ENCODE data around the gene BBS9. TPM values are rescaled to one million over a fixed set of nuclear protein-coding genes. Genes with fewer than 3 reads are reported as not detected.

Gene BBS9
- total RNA-seq, 1 experiment from 2014 or later = 5.7 TPM

DNA sequence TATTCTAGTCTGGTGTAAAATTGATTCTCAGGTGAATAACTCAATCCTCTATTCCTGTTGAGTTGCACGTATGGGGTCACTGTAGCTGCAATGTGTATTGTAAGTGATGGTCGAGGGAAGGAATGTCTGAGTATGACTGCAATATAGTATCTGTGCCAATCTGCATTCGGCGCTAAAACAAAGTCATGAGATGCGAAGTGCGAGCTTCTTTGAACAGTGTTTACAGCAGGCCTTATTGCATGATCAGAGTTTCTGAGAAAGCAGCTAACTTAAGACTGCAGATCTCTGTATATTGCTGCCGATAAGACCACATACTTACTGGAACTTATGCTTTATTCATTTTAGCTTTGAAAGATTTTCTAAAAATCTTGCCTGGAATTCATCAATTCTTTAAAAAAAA, 434.3 kb downstream of the BBS9 start:
- H3K4me2 ChIP-seq (ENCODE audit: low read length) = no peak overlapping the region
- no peaks in the 10 kb centered on the region for H3K9me2 ChIP-seq (replicated peaks; ENCODE audit: low read length)
- intact Hi-C loops (cut with micrococcal nuclease) = no loop called here
- ATAC-seq = no peak
- CTCF ChIA-PET = no interaction called here
- no peaks in the 10 kb centered on the region for H3K27me3 ChIP-seq (ENCODE audit: low read length)
- H3K36me3 ChIP-seq (ENCODE audit: low read depth, low read length) = no peaks in the 10 kb centered on the region
- H3K4me3 ChIP-seq (ENCODE audit: low read length) = no peak overlapping the region
- TF ChIP-seq, protein P1, sequence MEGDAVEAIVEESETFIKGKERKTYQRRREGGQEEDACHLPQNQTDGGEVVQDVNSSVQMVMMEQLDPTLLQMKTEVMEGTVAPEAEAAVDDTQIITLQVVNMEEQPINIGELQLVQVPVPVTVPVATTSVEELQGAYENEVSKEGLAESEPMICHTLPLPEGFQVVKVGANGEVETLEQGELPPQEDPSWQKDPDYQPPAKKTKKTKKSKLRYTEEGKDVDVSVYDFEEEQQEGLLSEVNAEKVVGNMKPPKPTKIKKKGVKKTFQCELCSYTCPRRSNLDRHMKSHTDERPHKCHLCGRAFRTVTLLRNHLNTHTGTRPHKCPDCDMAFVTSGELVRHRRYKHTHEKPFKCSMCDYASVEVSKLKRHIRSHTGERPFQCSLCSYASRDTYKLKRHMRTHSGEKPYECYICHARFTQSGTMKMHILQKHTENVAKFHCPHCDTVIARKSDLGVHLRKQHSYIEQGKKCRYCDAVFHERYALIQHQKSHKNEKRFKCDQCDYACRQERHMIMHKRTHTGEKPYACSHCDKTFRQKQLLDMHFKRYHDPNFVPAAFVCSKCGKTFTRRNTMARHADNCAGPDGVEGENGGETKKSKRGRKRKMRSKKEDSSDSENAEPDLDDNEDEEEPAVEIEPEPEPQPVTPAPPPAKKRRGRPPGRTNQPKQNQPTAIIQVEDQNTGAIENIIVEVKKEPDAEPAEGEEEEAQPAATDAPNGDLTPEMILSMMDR (conservative IDR thresholded peaks at IDR 0.05; ENCODE audit: low read depth, low read length) = no peak
- TF ChIP-seq EZH2 (IDR thresholded peaks at IDR 0.05; ENCODE audit: low read length, unreplicated experiment) = no peak
- no peak for TF ChIP-seq EZH2phosphoT487 (IDR thresholded peaks at IDR 0.05; ENCODE audit: borderline replicate concordance, low read length)
- no peaks in the 10 kb centered on the region for H3K9me3 ChIP-seq (ENCODE audit: low read length)
- H2AFZ ChIP-seq (ENCODE audit: low read length) = no peak overlapping the region
- no peaks in the 10 kb centered on the region for H3K79me2 ChIP-seq (ENCODE audit: low read length)
- H3K9ac ChIP-seq (ENCODE audit: low read length) = no peak overlapping the region
- no peaks in the 10 kb centered on the region for H4K20me1 ChIP-seq (ENCODE audit: low read length)
- DNase-seq = no peak
- no peaks in the 10 kb centered on the region for H3F3A ChIP-seq (ENCODE audit: low read length, unreplicated experiment)
- BruUV-seq (replicated peaks) = no TSS peak
- no peak overlapping the region for H3K27ac ChIP-seq (ENCODE audit: low read length)
- POLR2A ChIA-PET (ENCODE audit: unreplicated experiment) = no interaction called here
- H3K4me1 ChIP-seq (ENCODE audit: insufficient read depth, low read length) = no peaks in the 10 kb centered on the region

DNA sequence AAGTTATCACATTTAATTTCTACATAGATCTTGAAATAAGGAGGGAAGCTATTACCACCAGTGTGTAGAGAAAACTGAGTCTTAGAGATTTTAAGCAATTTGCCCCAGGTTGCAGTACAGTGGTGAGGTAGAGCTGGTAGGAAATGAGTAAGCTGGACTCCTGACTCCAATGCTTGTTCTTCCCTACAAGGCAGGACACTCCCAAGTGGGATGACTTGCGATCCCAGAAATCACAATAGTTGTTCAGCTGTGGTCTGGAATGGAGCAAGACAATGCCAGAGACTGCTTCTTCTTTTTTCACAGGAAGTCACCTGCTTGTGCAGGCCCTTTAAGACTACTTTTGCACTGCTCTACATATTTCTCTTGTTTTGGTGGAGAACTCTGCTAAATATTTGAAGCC, 448.8 kb downstream of the BBS9 start:
- Histone ChIP-seq H3K9ac (ENCODE audit: low read length) (no peak overlapping the region), H4K20me1 (ENCODE audit: low read length) (no peaks in the 10 kb centered on the region), H3K9me3 (ENCODE audit: low read length) (no peaks in the 10 kb centered on the region), H3K4me1 (ENCODE audit: insufficient read depth, low read length) (peaks cover 11% of the 10 kb centered on the region), H2AFZ (ENCODE audit: low read length) (peak overlapping the region; percentile 32; the same call in 1 of the 2 replicates), H3K4me3 (ENCODE audit: low read length) (no peak overlapping the region), H3K9me2 (replicated peaks; ENCODE audit: low read length) (no peaks in the 10 kb centered on the region), H3K27ac (ENCODE audit: low read length) (peak overlapping the region; percentile 17), H3K4me2 (ENCODE audit: low read length) (no peak overlapping the region), H3K79me2 (ENCODE audit: low read length) (no peaks in the 10 kb centered on the region), H3K27me3 (ENCODE audit: low read length) (no peaks in the 10 kb centered on the region), H3K36me3 (ENCODE audit: low read depth, low read length) (no peaks in the 10 kb centered on the region), H3F3A (ENCODE audit: low read length, unreplicated experiment) (no peaks in the 10 kb centered on the region)
- ChIA-PET POLR2A (ENCODE audit: unreplicated experiment) (no interaction called here), CTCF (no interaction called here)
- peak; percentile 65 for DNase-seq
- intact Hi-C loops (cut with micrococcal nuclease) = no loop called here
- BruUV-seq (replicated peaks) = no TSS peak
- no peak for TF ChIP-seq EZH2phosphoT487 (IDR thresholded peaks at IDR 0.05; ENCODE audit: borderline replicate concordance, low read length)
- TF ChIP-seq, protein P1 (conservative IDR thresholded peaks at IDR 0.05; ENCODE audit: low read depth, low read length) = no peak
- TF ChIP-seq EZH2 (IDR thresholded peaks at IDR 0.05; ENCODE audit: low read length, unreplicated experiment) = no peak
- peak; percentile 94 for ATAC-seq

DNA sequence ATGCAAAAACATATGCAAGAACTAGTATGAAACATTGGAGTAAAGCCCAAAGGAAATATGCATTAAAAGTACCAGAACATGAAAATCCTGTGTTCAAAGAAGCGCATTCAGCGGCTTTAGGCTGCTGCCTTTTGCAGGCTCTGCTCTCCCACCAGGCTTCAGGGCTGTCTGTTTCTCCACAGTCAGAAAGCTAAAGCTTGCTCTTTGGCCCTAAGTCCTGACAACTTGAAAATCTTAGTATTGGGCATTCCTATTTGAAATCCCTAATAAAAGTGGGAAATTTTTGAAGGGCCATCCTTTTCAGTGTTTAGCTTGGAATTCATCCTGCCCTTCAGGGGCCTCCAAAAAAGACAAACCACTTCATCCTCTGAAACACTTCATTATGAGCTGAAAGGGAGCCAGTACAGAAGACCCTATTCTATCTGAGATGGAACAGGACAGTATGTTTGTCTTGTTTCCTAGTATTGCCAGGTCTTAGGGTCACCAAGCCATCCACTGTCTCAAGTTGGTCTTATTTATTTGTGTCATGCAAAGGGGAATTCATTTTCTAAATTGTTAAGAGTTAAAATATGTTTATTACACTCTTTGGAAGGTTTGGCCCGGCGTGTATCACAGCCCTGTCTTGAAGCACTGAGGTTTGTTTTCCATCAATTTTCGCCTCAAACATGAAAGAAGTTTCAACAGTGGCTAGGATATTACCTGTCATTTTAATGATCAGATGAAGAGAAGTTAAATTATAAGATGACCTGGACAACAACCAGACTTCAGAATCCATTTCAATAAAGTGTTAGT, 449.7 kb downstream of the BBS9 start:
- no peak for DNase-seq
- Histone ChIP-seq H3K27ac (ENCODE audit: low read length) (no peak overlapping the region), H2AFZ (ENCODE audit: low read length) (0 out of 2 replicates have a peak overlapping the region, but pooled peaks have one; percentile 32), H3K9me3 (ENCODE audit: low read length) (no peaks in the 10 kb centered on the region), H3K9me2 (replicated peaks; ENCODE audit: low read length) (no peaks in the 10 kb centered on the region), H3K36me3 (ENCODE audit: low read depth, low read length) (no peaks in the 10 kb centered on the region), H4K20me1 (ENCODE audit: low read length) (no peaks in the 10 kb centered on the region), H3K9ac (ENCODE audit: low read length) (no peak overlapping the region), H3F3A (ENCODE audit: low read length, unreplicated experiment) (no peaks in the 10 kb centered on the region), H3K4me3 (ENCODE audit: low read length) (no peak overlapping the region), H3K79me2 (ENCODE audit: low read length) (no peaks in the 10 kb centered on the region), H3K4me2 (ENCODE audit: low read length) (no peak overlapping the region), H3K27me3 (ENCODE audit: low read length) (no peaks in the 10 kb centered on the region), H3K4me1 (ENCODE audit: insufficient read depth, low read length) (peaks cover 11% of the 10 kb centered on the region)
- POLR2A ChIA-PET (ENCODE audit: unreplicated experiment) = no interaction called here
- CTCF ChIA-PET = no interaction called here
- intact Hi-C loops (cut with micrococcal nuclease) = no loop called here
- no peak for ATAC-seq
- no TSS peak for BruUV-seq (replicated peaks)
- no peak for TF ChIP-seq EZH2 (IDR thresholded peaks at IDR 0.05; ENCODE audit: low read length, unreplicated experiment)
- TF ChIP-seq, protein P1 (conservative IDR thresholded peaks at IDR 0.05; ENCODE audit: low read depth, low read length) = no peak
- TF ChIP-seq EZH2phosphoT487 (IDR thresholded peaks at IDR 0.05; ENCODE audit: borderline replicate concordance, low read length) = no peak
